Measurements from ENCODE around the gene CD55.
"Not testable (repeated sequence)": the region's sequence is repeated elsewhere in the genome, so short reads cannot be mapped to it uniquely, and the experiment has no call there.

The CD55 gene

GRCh38 chr1:207306603-207307002 is 14.9 kb upstream of the CD55 start:
- DNase-seq = no peak

GRCh38 chr1:207308451-207309190 is 12.9 kb upstream of the CD55 start:
- DNase-seq = no peak

DNA sequence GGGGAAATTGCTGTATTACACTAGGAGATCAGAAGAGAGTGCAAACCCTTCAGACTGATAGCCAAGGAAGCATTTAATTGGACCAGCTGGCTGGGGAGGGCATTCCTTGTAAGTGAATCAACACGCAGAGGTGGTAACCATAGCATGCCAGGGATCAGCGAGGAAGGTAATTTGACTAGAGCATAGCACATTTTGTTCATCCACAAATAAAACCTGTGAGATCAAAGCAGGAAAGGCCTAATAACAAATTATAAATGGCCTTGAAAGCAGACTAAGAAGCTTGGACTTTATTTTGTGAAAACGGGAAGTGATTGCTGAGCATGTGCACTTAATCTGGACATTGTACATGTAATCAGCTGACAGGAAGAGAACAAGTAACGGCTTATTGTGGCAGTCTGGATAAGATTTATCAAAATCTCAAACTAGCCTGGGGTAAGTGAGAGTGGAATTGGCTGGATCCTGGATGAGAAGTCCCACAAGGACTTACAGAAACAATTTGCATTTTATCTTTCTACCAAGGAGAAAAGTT is 11.7 kb upstream of the CD55 start:
- no peak for DNase-seq

- no peak for DNase-seq
Measured at GRCh38 chr1:207311888-207312603, 9.4 kb upstream of the CD55 start.

DNA sequence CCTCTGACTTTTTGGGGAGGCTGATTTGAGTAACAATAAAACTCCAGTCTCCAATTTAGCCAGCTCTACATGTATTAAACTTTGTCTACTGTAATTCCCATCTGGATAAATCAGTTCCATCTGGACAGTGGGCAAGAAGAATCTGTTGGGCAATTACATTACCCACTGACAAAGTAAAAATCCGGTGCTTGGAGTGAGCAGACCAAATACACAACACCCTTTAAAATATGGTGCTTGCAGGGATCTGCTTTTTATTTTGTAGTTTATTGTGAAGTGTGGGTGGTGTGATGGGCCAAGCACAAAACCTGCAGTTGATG is 8.9 kb upstream of the CD55 start:
- no peak for DNase-seq

GRCh38 chr1:207313131-207313530 is 8.3 kb upstream of the CD55 start:
- no peak for DNase-seq

DNA sequence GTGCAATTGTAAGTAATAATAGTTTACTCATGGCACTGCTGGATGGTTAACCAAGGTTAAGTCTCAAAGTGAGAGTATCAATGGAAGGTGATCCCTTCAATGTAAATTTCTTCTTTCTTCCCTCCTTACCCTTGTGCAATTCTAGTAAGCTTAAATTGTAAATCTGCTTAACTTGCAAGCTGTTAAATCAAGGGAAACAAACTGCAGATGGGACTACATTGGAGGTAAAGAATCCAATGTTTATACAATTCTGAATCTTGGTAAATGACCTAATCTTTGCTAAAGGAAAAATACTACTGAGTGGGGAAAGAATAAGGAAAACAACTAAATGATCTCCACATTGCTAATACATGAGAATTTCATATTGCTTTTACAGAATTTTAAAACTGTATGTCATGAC is 6.7 kb upstream of the CD55 start:
- no peak for DNase-seq

GRCh38 chr1:207315435-207315834 is 6.0 kb upstream of the CD55 start:
- no peak for DNase-seq

GRCh38 chr1:207316141-207316540 is 5.3 kb upstream of the CD55 start:
- no peak for DNase-seq

GRCh38 chr1:207316622-207317391 is 4.7 kb upstream of the CD55 start:
- DNase-seq = no peak

DNA sequence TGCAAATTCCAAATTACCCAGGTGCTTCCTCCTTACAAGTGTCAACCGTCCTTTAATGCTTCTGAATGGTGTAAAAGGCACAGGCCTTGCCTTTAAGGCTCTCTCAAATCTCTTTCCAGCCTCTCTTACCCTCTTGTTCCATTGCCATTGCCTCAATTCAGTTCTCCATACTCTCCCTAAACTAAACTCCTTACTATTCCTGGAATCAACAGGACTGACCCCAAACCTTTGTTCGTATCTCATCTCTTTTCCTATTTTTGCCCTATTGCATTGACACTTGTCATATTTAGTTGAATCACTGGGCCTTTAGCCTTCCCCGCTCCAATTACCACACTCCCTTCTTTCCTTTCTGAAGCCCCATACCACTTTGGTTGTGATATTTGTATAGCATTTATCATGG is 3.9 kb upstream of the CD55 start:
- no peak for DNase-seq

DNA sequence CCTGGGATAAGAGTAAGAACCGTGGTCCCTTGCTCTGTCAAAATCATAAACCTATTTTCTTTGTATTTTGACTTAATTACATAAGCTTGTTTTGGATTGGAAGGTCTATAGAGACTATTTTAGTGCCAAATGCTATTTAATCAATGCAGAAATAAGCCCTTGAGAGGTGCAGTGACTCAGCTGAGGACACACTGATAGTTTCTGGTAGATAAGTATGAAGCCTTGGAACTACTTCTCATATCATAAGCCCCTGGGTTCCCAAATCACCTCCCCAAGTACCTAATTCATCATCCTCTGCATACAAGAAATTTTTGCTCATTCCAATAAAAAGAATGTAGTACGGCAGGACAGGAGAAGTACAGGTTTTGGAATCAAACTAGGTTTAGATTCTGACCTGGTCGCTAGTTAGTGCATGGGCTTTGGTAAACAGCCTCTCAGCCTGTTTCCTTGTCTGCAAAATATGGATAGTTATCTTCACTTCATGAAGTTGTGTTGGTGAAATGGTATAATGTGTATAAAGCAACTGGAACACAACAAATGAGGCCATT is 3.3 kb upstream of the CD55 start:
- no peak for DNase-seq

GRCh38 chr1:207319199-207319598 is 2.3 kb upstream of the CD55 start:
- DNase-seq = no peak

DNA sequence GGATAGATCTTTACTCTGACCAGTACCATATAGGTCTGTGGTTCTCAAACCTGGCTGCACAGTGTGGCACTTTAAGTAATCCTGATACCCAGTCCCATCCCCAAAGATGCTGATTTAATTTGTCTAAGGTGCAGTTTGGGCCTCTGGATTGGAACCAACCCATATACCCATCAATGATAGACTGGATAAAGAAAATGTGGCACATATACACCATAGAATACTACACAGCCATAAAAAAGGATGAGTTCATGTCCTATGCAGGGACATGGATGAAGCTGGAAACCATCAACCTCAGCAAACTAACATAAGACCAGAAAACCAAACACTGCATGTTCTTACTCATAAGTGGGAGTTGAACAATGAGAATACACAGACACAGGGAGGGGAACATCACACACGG is 1.4 kb upstream of the CD55 start:
- not testable (repeated sequence) for DNase-seq

- DNase-seq = peak; percentile 33
Measured at GRCh38 chr1:207321790-207322645, 540 bp downstream of the CD55 start.

- no peak for DNase-seq
Measured at GRCh38 chr1:207323425-207324225, 2.1 kb downstream of the CD55 start.

GRCh38 chr1:207328004-207328403 is 6.5 kb downstream of the CD55 start:
- DNase-seq = no peak

DNA sequence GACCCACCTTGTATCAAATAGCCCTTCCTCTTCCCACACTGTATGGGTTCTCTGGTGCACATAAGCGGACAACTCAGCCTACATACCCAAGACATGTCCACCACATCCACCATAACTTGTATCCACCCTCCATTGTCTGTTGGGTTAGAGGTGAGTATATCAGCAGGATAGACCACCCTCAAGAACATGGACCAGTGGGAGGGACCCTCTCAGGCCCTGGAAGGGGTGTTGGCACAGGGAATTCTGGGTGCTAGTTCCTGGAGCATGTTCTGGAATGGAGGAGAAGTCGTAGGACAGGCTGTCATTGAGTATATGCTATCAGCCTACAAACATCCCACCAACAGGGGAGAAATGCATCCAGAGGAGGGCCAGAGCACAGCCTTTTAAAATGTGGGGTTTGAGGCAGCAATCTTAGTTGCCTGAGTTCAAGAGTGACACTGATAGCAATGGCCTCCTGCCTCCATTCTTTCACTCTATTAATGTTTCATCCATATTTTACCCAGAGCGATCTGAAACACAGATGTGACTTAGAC is 7.5 kb downstream of the CD55 start:
- no peak for DNase-seq

GRCh38 chr1:207329469-207329868 is 8.0 kb downstream of the CD55 start:
- no peak for DNase-seq

DNA sequence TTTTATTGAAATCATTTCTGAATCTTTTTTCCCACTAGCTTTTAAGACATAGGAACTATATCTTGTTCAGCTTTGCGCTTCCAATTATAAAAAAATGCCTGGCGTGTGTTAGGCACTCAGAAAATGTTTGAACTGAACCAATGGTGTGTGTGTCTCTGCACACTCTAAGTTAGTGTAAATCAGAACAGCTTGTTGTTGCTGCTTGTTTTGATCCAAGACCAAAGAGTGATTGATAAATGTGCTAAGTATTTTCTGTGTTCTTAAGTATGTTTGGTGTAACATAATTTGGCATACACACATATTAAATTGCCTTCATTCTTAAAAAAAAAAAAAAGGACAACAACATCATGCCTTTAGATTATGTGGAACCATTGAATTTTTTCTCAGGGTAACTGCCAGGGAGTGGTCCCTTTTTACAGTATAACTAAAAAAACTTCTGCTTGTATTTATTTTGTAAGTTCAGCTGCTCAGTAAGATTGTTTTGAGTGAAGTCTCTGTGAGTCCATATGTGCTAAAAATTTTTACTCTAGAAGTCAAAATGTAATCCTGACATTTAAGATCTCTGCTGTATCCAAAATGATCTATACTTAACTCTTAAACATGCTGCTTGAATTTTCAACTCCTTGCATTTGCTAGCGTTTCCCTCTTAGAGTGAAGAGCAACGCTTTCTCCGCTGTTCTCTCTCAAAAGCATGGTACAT is 8.7 kb downstream of the CD55 start:
- DNase-seq = no peak
